OCI-LY1 (cell line): Measurements from ENCODE around the gene SLC2A9.

Source experiments
- H2AFZ ChIP-seq: fragments of 200-600 bp; sonication (generic), shearing (Covaris generic); 2 replicates; pipeline ENCODE4 v1.6.0; 2014; ENCODE audit warnings: antibody characterized with exemption, mild to moderate bottlenecking, low read length
- H3F3A ChIP-seq: fragments of 200-600 bp; sonication (generic), shearing (Covaris generic); 2 replicates; pipeline ENCODE4 v1.6.0; 2014; ENCODE audit warnings: mild to moderate bottlenecking, antibody characterized with exemption, low read length, moderate library complexity; ENCODE audit not compliant: insufficient read depth
- H3K27ac ChIP-seq: fragments of 200-600 bp; sonication (generic); 2 replicates; pipeline ENCODE4 v1.5.1; 2014; ENCODE audit warnings: low read length, mixed run types, mild to moderate bottlenecking, low read depth; ENCODE audit not compliant: poor library complexity, severe bottlenecking
- H3K27me3 ChIP-seq: fragments of 200-600 bp; sonication (generic); 2 replicates; pipeline ENCODE4 v1.6.0; 2014; ENCODE audit warnings: antibody characterized with exemption, mild to moderate bottlenecking, low read length, moderate library complexity; ENCODE audit not compliant: insufficient read depth
- H3K36me3 ChIP-seq: fragments of 200-600 bp; sonication (generic); 2 replicates; pipeline ENCODE4 v1.6.1; 2014; ENCODE audit warnings: mild to moderate bottlenecking, antibody characterized with exemption, low read length, moderate library complexity, mixed read lengths; ENCODE audit not compliant: insufficient read depth
- H3K4me1 ChIP-seq: fragments of 200-600 bp; sonication (generic); 2 replicates; pipeline ENCODE4 v1.5.1; 2014; ENCODE audit warnings: mild to moderate bottlenecking, low read length, moderate library complexity; ENCODE audit not compliant: insufficient read depth, severe bottlenecking
- H3K4me2 ChIP-seq: fragments of 200-600 bp; sonication (generic), shearing (Covaris generic); 2 replicates; pipeline ENCODE4 v1.6.1; 2014; ENCODE audit warnings: low read length
- H3K4me3 ChIP-seq: fragments of 200-600 bp; sonication (generic); 2 replicates; pipeline ENCODE4 v1.5.1; 2014; ENCODE audit warnings: low read length, low read depth, mild to moderate bottlenecking, mixed read lengths; ENCODE audit not compliant: poor library complexity, severe bottlenecking
- H3K79me2 ChIP-seq: fragments of 200-600 bp; shearing (Covaris generic); 2 replicates; pipeline ENCODE4 v1.6.1; 2016; ENCODE audit warnings: mixed run types, low read length, mixed read lengths; ENCODE audit not compliant: insufficient read depth
- H3K9ac ChIP-seq: fragments of 200-600 bp; sonication (generic), shearing (Covaris generic); 2 replicates; pipeline ENCODE4 v1.6.1; 2014; ENCODE audit warnings: mild to moderate bottlenecking, low read length, mixed read lengths
- H3K9me2 ChIP-seq: fragments of 200-600 bp; sonication (generic), shearing (Covaris generic); 2 replicates; pipeline ENCODE4 v1.6.1; 2014; ENCODE audit warnings: low read depth, mild to moderate bottlenecking, low read length, mixed read lengths
- H3K9me3 ChIP-seq: fragments of 200-600 bp; shearing (Covaris generic); 2 replicates; pipeline ENCODE4 v1.6.1; 2014; ENCODE audit warnings: low read length, mixed read lengths
- H4K20me1 ChIP-seq: fragments of 200-600 bp; sonication (generic), shearing (Covaris generic); 2 replicates; pipeline ENCODE4 v1.6.0; 2016; ENCODE audit warnings: mild to moderate bottlenecking, low read length; ENCODE audit not compliant: insufficient read depth
- CTCF ChIP-seq: fragments of 200-600 bp; sonication (generic), shearing (Covaris generic); IDR thresholded peaks from 2 replicates; pipeline ENCODE4 v1.5.1; 2017; ENCODE audit warnings: mild to moderate bottlenecking, antibody characterized with exemption, low read length, moderate library complexity, mixed read lengths
- EZH2 ChIP-seq: fragments of 200-600 bp; sonication (generic), shearing (Covaris generic); IDR thresholded peaks from 2 replicates; pipeline ENCODE4 v1.8.0; 2017; ENCODE audit warnings: borderline replicate concordance, mixed run types, mild to moderate bottlenecking, antibody characterized with exemption, low read length, moderate library complexity, mixed read lengths

SLC2A9 gene

GRCh38 chr4:9929111-9929510 lies 92.2 kb downstream of the SLC2A9 start:
- no peaks in the 10 kb centered on the region for H3K79me2 ChIP-seq
- no peaks in the 10 kb centered on the region for H3K27me3 ChIP-seq
- H2AFZ ChIP-seq = no peak overlapping the region
- H3K27ac ChIP-seq = no peak overlapping the region
- H3K36me3 ChIP-seq = no peaks in the 10 kb centered on the region
- no peaks in the 10 kb centered on the region for H3K9me3 ChIP-seq
- H3K4me1 ChIP-seq = no peaks in the 10 kb centered on the region
- H3F3A ChIP-seq = no peaks in the 10 kb centered on the region
- H3K4me3 ChIP-seq = no peak overlapping the region
- no peaks in the 10 kb centered on the region for H4K20me1 ChIP-seq
- no peaks in the 10 kb centered on the region for H3K9me2 ChIP-seq
- TF ChIP-seq EZH2 = no peak
- no peak for TF ChIP-seq CTCF
- no peak overlapping the region for H3K9ac ChIP-seq
- no peak overlapping the region for H3K4me2 ChIP-seq

GRCh38 chr4:9927341-9928007 lies 93.8 kb downstream of the SLC2A9 start:
- no peak overlapping the region for H3K4me2 ChIP-seq
- no peak for TF ChIP-seq CTCF
- TF ChIP-seq EZH2 = no peak
- no peak overlapping the region for H3K9ac ChIP-seq
- no peak overlapping the region for H3K4me3 ChIP-seq
- no peak overlapping the region for H2AFZ ChIP-seq
- no peaks in the 10 kb centered on the region for H3K27me3 ChIP-seq
- H3K9me2 ChIP-seq = no peaks in the 10 kb centered on the region
- no peaks in the 10 kb centered on the region for H3K4me1 ChIP-seq
- H3K9me3 ChIP-seq = no peaks in the 10 kb centered on the region
- no peaks in the 10 kb centered on the region for H3K79me2 ChIP-seq
- no peaks in the 10 kb centered on the region for H4K20me1 ChIP-seq
- no peaks in the 10 kb centered on the region for H3K36me3 ChIP-seq
- H3K27ac ChIP-seq = no peak overlapping the region
- no peaks in the 10 kb centered on the region for H3F3A ChIP-seq

DNA sequence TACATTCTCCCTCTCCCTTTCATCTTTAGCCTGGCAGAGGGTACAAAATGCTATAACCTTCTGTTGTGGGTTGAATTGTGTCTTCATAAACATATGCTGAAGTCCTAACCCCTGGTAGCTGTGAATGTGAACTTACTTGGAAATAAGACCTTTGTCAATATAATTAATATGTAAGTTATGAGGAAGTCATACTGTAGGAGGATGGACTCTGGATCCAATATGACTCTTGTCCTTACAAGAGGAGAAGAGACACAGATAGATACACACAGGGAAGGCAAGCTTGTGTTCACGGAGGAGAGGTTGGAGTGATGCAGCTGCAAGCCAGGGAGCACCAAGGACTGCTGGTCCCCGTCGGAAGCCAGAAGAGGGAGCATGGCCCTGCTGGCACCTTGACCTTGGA lies 94.7 kb downstream of the SLC2A9 start:
- H3K27me3 ChIP-seq = no peaks in the 10 kb centered on the region
- H3F3A ChIP-seq = no peaks in the 10 kb centered on the region
- H3K9ac ChIP-seq = no peak overlapping the region
- no peaks in the 10 kb centered on the region for H3K36me3 ChIP-seq
- no peak overlapping the region for H3K27ac ChIP-seq
- H3K4me3 ChIP-seq = no peak overlapping the region
- H2AFZ ChIP-seq = no peak overlapping the region
- H3K9me2 ChIP-seq = no peaks in the 10 kb centered on the region
- H3K4me1 ChIP-seq = no peaks in the 10 kb centered on the region
- TF ChIP-seq CTCF = no peak
- no peak for TF ChIP-seq EZH2
- H3K4me2 ChIP-seq = no peak overlapping the region
- no peaks in the 10 kb centered on the region for H3K9me3 ChIP-seq
- H3K79me2 ChIP-seq = no peaks in the 10 kb centered on the region
- no peaks in the 10 kb centered on the region for H4K20me1 ChIP-seq
